T-cell (primary cell): Measurements from ENCODE around the gene CHD9NB. TPM values are rescaled to one million over a fixed set of nuclear protein-coding genes. Genes with fewer than 3 reads are reported as not detected.

Experiments used
- ATAC-seq, 4 experiments: fragments of 200-7000 bp in 3 of 4; fragments of 150-1000 bp in 1 of 4; cut with Tn5 transposase; replicated peaks in 1 of 4; 1 replicate in 3 of 4; 2 replicates in 1 of 4; pipeline ENCODE4 v1.10.0; 2021; ENCODE audit warnings: moderate library complexity in 3 of 4, mild to moderate bottlenecking in 2 of 4, moderate number of reproducible peaks in 1 of 4
- CTCF ChIA-PET, 2 donors: fragments of 300-600 bp; sonication (Branson Sonifier 250); formaldehyde crosslinking; loops; one replicate each; lab custom pipeline; 2022; ENCODE audit warnings: antibody characterized with exemption in 2 of 2; lab: Charles Lee
- POLR2A ChIA-PET, 2 donors: fragments of 300-600 bp; sonication (Branson Sonifier 250); formaldehyde crosslinking; loops; one replicate each; lab custom pipeline; 2022; ENCODE audit warnings: antibody characterized with exemption in 2 of 2; lab: Charles Lee
- DNase-seq, 35 experiments: peaks; one replicate each; pipeline versions ENCODE4 v3.0.0 to v3.0.0-alpha.2; 2013 to 2023
- H3K27ac ChIP-seq: one replicate; pipeline ENCODE4 v1.5.1; 2013; ENCODE audit warnings: low read length
- H3K27me3 ChIP-seq, 2 experiments: replicated peaks in 1 of 2; 1 replicate in 1 of 2; 2 replicates in 1 of 2; pipeline versions ENCODE4 v1.6.1 to v1.7.0; 2013; ENCODE audit warnings: low read length in 1 of 2, mixed read lengths in 1 of 2; ENCODE audit not compliant: control insufficient read depth in 2 of 2, insufficient read depth in 2 of 2; ENCODE audit errors: extremely low read depth in 1 of 2
- H3K36me3 ChIP-seq, 2 donors: 1 replicate in 1 of 2; 2 replicates in 1 of 2; pipeline versions ENCODE4 v1.6.1 to v1.7.0; 2013; ENCODE audit warnings: low read length in 1 of 2; ENCODE audit not compliant: control insufficient read depth in 2 of 2, insufficient read depth in 1 of 2; ENCODE audit errors: extremely low read depth in 1 of 2
- H3K4me1 ChIP-seq, 2 experiments: 1 replicate in 1 of 2; 2 replicates in 1 of 2; pipeline versions ENCODE4 v1.6.1 to v1.7.0; 2013; ENCODE audit warnings: low read length in 2 of 2, mixed read lengths in 1 of 2; ENCODE audit not compliant: insufficient read depth in 2 of 2, control insufficient read depth in 1 of 2; ENCODE audit errors: extremely low read depth in 1 of 2
- H3K4me3 ChIP-seq, 2 donors: 1 replicate in 1 of 2; 2 replicates in 1 of 2; pipeline versions ENCODE4 v1.5.1 to v1.7.0; 2013; ENCODE audit warnings: mild to moderate bottlenecking in 2 of 2, low read length in 1 of 2, moderate library complexity in 1 of 2; ENCODE audit not compliant: control insufficient read depth in 1 of 2; ENCODE audit errors: extremely low read depth in 1 of 2
- H3K9me3 ChIP-seq: 2 replicates; pipeline ENCODE4 v1.7.0; 2013
- H3K27ac Mint-ChIP-seq, 2 donors: one replicate each; pipeline ENCODE4 v1.8.0; 2020 to 2021; ENCODE audit warnings: mild to moderate bottlenecking in 2 of 2, mixed read lengths in 2 of 2
- H3K27me3 Mint-ChIP-seq, 2 donors: one replicate each; pipeline ENCODE4 v1.8.0; 2021 to 2022; ENCODE audit warnings: mixed read lengths in 2 of 2
- H3K36me3 Mint-ChIP-seq: one replicate; pipeline ENCODE4 v1.8.0; 2021; ENCODE audit warnings: mixed read lengths
- H3K4me1 Mint-ChIP-seq, 3 donors: one replicate each; pipeline ENCODE4 v1.8.0; 2020 to 2022; ENCODE audit warnings: mixed read lengths in 3 of 3, mild to moderate bottlenecking in 1 of 3
- H3K4me3 Mint-ChIP-seq, 3 donors: one replicate each; pipeline ENCODE4 v1.8.0; 2020 to 2022; ENCODE audit warnings: mild to moderate bottlenecking in 3 of 3, mixed read lengths in 3 of 3, moderate library complexity in 3 of 3
- H3K9me3 Mint-ChIP-seq, 3 donors: one replicate each; pipeline ENCODE4 v1.8.0; 2020 to 2022; ENCODE audit warnings: mixed read lengths in 3 of 3
- WGBS: methylation state at CpG from one replicate; pipeline ENCODE4 v1.1.5; 2013; ENCODE audit warnings: missing lambda C conversion rate; ENCODE audit not compliant: insufficient coverage; 5-methylcytosine and 5-hydroxymethylcytosine counted together
- total RNA-seq, 35 experiments: library from RNA in 6 of 35; stranded (reverse) in 6 of 35; fragments of 120-200 nt in 1 of 35; gene quantifications; one replicate each; pipeline versions ENCODE4 v1.2.1 to v1.2.4 and lab custom pipeline; 2013 to 2026

CHD9NB gene
- total RNA-seq, 5 donors from 2014 or later (not counting 1 experiment from before 2014, with no cell fraction given), result not detected

DNA sequence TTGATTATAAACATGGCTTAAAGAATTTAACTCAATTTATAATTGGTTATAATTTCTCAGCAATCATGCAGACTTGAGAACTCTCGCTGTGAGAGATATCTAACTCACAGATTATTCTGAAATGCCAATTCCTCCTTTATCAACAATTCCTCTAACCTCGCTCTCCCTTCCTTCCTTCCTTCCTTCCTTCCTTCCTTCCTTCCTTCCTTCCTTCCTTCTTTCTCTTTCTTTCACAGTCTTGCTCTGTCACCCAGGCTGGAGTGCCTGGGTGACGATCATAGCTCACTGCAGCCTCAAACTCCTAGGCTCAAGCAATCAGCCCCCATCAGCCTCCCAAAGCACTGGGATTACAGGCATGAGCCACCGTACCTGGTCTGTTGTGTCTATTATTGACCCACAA, 44.5 kb upstream of the CHD9NB start:
- H3K27ac ChIP-seq, result no peak overlapping the region
- H3K27me3 Mint-ChIP-seq, result no peaks in the 10 kb centered on the region
- peak overlapping the region in 1 of 2 donors; percentile 56 for H3K27ac Mint-ChIP-seq
- no peak overlapping the region for H3K4me3 ChIP-seq
- peaks cover 25 to 49% (median 30%) of the 10 kb centered on the region in 3 donors for H3K4me1 Mint-ChIP-seq
- no peaks in the 10 kb centered on the region for H3K9me3 ChIP-seq
- 100% methylated on average over 2 of the region's 4 CpGs for WGBS
- no peaks in the 10 kb centered on the region for H3K36me3 ChIP-seq
- no peak for DNase-seq
- POLR2A ChIA-PET, result no interaction called here
- CTCF ChIA-PET, result no interaction called here
- ATAC-seq, result no peak
- H3K36me3 Mint-ChIP-seq, result no peaks in the 10 kb centered on the region
- peaks cover 2 to 37% of the 10 kb centered on the region in 2 experiments for H3K4me1 ChIP-seq
- H3K9me3 Mint-ChIP-seq, result no peaks in the 10 kb centered on the region
- no peak overlapping the region for H3K4me3 Mint-ChIP-seq
- no peaks in the 10 kb centered on the region for H3K27me3 ChIP-seq

DNA sequence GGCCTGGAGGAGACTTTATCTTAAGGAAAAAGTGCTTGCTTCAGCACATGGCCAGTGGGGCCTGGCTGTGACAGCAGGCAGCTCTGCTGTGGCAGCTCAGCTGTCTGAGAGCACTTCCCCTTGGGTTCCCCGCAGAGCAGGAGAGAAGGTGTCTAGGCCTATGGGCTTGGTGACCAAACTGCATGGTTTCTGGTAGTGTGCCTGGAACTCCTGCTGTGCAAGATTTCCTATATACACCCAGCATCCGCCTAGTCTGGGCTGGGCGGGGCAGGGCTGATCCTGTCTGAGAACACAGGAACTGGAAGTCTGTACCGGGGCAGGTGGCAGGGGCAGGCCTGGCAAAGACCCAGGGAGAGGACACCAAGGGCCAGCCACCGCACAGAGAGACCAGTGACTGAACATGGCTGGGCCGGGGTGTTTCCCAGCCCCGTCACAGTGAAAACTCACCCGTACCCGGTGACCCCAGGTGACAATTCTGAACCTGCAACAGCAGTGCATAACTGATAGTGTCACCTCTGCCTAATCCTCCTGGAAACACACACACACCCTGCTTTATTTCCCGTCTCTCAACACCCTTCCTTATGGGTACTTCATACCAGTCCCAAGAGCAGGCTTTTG, 41.4 kb upstream of the CHD9NB start:
- Mint-ChIP-seq H3K27ac (peak overlapping the region; percentile 64 to 76), H3K4me1 (peaks cover 34 to 62% (median 35%) of the 10 kb centered on the region in 3 donors), H3K36me3 (no peaks in the 10 kb centered on the region), H3K27me3 (no peaks in the 10 kb centered on the region), H3K4me3 (no peak overlapping the region), H3K9me3 (no peaks in the 10 kb centered on the region)
- peaks cover 0 to 2% of the 10 kb centered on the region in 2 donors for H3K36me3 ChIP-seq
- H3K9me3 ChIP-seq, result no peaks in the 10 kb centered on the region
- H3K27ac ChIP-seq, result peak overlapping the region; percentile 59
- H3K4me3 ChIP-seq, result no peak overlapping the region
- ChIA-PET CTCF (no interaction called here), POLR2A (no interaction called here)
- DNase-seq, result peak in 28 of 35 experiments; percentile 1 to 56 (median 9)
- peaks cover 2 to 43% of the 10 kb centered on the region in 2 experiments for H3K4me1 ChIP-seq
- 51% methylated on average over 7 of the region's 10 CpGs for WGBS
- H3K27me3 ChIP-seq, result no peaks in the 10 kb centered on the region
- ATAC-seq, result peak in 2 of 4 experiments; percentile 50 to 68

DNA sequence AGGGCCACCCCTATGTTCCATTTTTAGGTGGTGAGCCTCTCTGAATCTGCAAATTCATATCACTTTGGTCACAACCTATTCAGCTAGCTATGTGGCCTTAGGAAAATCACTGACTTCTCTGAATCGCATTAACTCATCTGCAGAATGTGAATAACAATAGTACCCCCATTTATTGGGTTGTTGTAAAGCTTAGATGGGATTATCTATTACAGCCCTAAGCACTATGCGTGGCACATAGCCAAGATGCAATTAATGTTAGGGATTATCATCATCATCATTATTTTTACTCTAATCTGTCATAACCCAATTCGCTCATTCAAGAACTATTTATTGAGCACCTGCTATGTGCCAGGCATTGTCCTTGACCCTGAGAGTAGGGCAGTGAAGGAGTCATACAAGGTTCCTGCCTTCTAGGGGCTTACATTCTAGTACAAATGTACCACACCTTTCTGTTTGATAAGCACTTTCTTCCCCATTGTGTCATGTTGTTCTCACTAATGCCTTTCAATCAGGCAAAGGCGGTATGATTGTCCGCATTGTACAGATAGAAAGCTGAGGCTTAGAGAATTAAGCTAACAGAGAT, 40.6 kb upstream of the CHD9NB start:
- Histone ChIP-seq H3K36me3 (peaks cover 0 to 2% of the 10 kb centered on the region in 2 donors), H3K9me3 (no peaks in the 10 kb centered on the region), H3K27me3 (no peaks in the 10 kb centered on the region), H3K4me3 (no peak overlapping the region), H3K27ac (peak overlapping the region; percentile 59), H3K4me1 (peaks cover 2 to 35% of the 10 kb centered on the region in 2 experiments)
- DNase-seq (no peak), ATAC-seq (no peak)
- Mint-ChIP-seq H3K36me3 (no peaks in the 10 kb centered on the region), H3K27me3 (no peaks in the 10 kb centered on the region), H3K4me1 (peaks cover 26 to 54% (median 27%) of the 10 kb centered on the region in 3 donors), H3K27ac (peak overlapping the region; percentile 64 to 76), H3K4me3 (no peak overlapping the region), H3K9me3 (no peaks in the 10 kb centered on the region)
- ChIA-PET CTCF (no interaction called here), POLR2A (no interaction called here)
- WGBS, result 80% methylated on average over 1 of the region's 5 CpGs

DNA sequence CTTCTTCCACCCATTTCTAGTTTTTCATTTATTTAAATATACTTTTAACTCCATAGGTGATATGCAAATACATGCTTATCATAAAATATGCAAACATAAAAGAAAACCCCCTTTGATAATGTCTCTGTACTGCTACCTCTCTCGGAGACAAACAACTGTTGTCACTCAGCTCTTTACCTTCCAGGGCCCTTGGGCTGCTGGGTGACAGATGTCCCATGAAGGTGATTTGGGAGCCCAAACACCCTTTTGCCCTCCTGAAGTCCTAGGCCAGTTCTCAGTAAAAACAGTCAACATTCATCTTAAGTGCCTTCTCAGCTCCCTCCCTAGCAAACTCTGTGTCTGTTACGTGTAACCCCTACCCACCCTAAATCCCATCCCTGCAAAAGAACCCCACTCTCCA, 39.6 kb upstream of the CHD9NB start:
- Histone ChIP-seq H3K36me3 (peaks cover 0 to 2% of the 10 kb centered on the region in 2 donors), H3K4me1 (peaks cover 2 to 30% of the 10 kb centered on the region in 2 experiments), H3K9me3 (no peaks in the 10 kb centered on the region), H3K27me3 (no peaks in the 10 kb centered on the region), H3K4me3 (no peak overlapping the region), H3K27ac (no peak overlapping the region)
- ChIA-PET CTCF (interaction anchor here in 1 of 2 donors (0.6 kb wide), 1 partner anchor 74 kb away, joined by 4 read pairs; no protein-coding TSS in a partner anchor), POLR2A (no interaction called here)
- DNase-seq, result no peak
- Mint-ChIP-seq H3K27me3 (no peaks in the 10 kb centered on the region), H3K4me3 (no peak overlapping the region), H3K4me1 (peaks cover 25 to 51% (median 26%) of the 10 kb centered on the region in 3 donors), H3K36me3 (no peaks in the 10 kb centered on the region), H3K27ac (no peak overlapping the region), H3K9me3 (no peaks in the 10 kb centered on the region)
- WGBS, result 100% methylated on average over 2 of the region's 2 CpGs
- no peak for ATAC-seq

DNA sequence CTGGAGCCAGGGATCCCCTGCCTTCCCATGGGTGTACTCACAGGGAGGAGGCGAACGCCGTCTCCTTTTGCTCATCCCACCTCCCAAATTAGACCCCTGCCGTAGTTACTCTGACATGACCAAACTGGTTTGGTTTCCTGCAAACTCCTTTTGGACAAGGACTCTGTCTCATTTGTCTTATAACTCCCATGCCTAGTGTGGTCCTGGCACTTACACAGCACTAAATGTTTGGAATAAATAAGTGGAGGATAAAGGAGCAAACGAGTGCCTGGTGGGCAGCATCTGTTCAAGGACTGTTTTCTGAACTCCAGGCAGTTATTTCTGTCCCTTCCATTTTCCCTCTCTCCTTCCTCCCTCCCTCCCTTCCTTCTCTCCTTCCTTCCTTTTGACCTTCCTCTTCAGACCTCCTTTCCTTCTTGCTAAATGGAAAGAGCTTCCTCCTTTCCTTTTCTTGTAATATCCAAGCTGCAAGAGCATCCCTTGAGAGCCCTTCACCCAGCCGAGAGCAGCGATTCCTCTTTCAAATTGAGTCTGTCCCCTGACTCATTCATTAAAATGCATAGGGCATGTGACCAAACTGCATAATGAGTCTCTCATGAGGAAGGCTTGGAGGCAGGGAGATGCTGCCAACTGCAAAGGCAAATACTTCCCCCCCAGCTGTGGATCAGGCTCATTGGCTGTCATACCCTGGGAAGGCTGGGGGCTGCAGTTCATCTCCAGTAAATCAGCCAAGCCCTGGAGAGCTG, 38.9 kb upstream of the CHD9NB start:
- Histone ChIP-seq H3K36me3 (peaks cover 0 to 2% of the 10 kb centered on the region in 2 donors), H3K4me1 (peaks cover 2 to 30% of the 10 kb centered on the region in 2 experiments), H3K9me3 (no peaks in the 10 kb centered on the region), H3K4me3 (no peak overlapping the region), H3K27me3 (no peaks in the 10 kb centered on the region), H3K27ac (peak overlapping the region; percentile 20)
- no peak for ATAC-seq
- Mint-ChIP-seq H3K36me3 (no peaks in the 10 kb centered on the region), H3K4me1 (peaks cover 22 to 48% (median 26%) of the 10 kb centered on the region in 3 donors), H3K27ac (no peak overlapping the region), H3K27me3 (no peaks in the 10 kb centered on the region), H3K4me3 (no peak overlapping the region), H3K9me3 (no peaks in the 10 kb centered on the region)
- DNase-seq, result peak in 1 of 35 experiments; percentile 11
- CTCF ChIA-PET, result no interaction called here
- POLR2A ChIA-PET, result no interaction called here
- WGBS, result 53% methylated on average over 3 of the region's 7 CpGs
